GM18861 (cell line): ENCODE data around the gene DIP2A.
"Not testable (repeated sequence)": the region's sequence is repeated elsewhere in the genome, so short reads cannot be mapped to it uniquely, and the experiment has no call there.

Source experiments
- ATAC-seq: cut with Tn5 transposase; IDR thresholded peaks from one replicate; pipeline ENCODE4 v1.9.1; 2021; ENCODE audit not compliant: unreplicated experiment

DIP2A gene

DNA sequence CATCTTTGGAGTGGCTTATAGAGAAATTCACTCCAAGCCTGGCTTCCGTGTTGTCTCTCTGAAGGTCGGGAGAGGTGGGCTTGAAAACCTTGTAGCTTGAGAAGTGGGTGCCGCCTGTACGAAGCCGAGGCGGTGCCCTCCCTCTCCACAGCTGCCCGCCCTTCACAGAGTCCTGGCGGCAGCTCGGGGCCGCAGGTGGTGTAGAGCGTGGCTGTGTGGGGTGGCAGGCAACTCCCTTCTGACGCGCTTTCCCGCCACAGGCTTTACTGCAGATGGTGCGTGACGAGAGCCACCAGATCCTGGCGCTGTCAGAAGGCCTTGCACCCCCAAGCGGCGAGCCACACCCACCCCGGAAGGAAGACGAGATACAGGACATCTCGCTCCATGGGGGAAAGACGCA, 33.1 kb upstream of the DIP2A start:
- ATAC-seq = no peak

DNA sequence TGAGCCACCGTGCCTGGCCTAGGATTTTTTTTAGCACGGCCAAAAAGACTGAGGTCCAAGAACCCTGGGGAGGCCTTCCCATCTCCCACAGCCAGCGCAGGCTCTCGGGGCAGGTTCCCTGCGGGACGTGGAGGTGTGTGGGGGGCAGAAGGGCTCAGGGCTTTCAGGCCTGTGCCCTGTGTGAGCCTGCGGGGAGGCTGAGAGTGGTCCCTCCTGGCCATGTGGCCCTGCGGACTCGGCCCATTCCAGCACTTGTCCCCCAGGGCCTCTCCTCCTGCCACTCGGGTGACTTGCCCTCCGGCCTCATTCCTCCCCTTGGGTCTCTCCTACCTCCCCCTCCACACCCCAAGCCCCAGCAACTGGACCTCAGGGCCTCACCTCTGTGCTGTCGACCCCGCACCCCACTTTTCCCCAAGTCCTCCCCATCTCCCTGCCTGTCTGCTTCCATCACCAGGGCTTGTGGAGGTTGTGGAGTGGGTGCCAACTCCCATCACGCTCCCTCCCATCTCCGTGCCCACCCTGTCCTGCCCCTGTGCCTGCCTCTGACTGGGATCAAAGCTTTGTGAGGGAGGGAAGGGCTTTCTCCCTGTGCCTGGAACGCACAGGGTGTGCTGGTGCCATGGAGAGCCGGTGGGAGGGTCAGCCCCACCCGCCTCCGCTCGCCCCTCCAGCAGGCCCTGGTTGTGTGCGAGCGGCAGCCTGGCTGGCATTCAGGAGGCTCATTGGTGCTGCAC, 32.2 kb upstream of the DIP2A start:
- no peak for ATAC-seq

DNA sequence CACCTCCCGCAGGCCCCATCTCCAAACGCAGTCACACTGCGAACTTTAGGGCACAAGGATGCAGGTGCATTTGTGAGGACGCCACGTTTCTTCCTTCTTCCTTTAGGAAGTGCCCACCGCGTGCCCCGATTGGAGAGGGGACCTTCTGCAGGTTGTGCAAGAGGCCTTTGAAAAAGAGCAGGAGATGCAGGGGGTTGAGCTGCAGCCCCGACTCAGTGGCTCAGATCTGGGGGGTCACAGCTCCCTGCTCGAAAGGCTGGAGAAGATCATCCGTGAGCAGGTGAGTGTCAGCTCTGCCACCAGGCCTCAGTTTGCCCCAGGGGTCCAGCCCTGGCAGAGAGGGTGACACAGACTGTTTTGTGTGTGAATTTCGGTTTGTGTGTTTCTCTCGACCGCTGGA, 31.2 kb upstream of the DIP2A start:
- ATAC-seq = no peak

DNA sequence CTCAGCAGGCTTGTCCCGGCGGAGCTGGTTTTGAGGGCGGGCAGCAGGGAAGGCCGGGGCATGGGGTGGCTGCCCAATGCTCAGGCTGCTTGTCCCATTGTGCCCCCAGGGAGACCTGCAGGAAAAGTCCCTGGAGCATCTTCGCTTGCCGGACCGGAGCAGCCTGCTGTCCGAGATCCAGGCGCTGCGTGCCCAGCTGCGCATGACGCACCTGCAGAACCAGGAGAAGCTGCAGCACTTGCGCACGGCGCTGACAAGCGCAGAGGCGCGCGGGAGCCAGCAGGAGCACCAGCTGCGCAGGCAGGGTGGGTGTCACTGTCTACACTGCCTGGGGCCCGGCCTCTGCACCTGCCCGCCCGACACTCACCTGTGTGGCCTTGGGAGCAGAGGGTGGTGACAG, 30.4 kb upstream of the DIP2A start:
- no peak for ATAC-seq

DNA sequence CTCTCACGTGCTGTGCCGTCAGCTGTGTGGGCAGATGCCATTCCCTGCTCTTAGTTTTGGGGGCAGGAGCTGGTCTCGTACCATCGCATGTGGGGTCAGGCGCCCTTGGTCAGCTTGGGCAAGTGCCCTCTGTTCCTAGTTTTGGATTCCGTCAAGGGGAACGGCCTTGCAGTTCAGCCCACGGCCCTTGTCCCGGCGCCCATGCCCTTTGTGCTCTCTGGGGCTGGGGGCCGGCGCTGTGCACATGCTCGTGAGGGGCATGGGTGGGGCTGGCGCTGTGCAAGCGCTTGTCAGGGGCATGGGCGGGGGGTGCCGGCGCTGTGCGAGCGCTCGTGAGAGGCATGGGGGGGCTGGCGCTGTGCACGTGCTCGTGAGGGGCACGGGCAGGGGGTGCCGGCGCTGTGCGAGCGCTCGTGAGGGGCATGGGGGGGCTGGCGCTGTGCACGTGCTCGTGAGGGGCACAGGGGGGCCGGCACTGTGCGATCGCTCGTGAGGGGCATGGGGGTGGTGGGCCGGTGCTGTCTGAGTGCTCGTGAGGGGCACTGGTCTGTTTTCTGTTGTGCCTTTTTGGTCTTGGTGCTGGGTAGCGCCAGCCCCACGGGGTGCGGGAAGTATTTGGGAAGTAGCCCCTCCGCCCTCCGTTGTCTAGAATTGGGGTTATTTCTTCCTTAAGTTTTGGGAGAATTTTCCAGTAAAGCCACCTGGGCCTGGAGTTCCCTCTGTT, 29.5 kb upstream of the DIP2A start:
- ATAC-seq = no peak

DNA sequence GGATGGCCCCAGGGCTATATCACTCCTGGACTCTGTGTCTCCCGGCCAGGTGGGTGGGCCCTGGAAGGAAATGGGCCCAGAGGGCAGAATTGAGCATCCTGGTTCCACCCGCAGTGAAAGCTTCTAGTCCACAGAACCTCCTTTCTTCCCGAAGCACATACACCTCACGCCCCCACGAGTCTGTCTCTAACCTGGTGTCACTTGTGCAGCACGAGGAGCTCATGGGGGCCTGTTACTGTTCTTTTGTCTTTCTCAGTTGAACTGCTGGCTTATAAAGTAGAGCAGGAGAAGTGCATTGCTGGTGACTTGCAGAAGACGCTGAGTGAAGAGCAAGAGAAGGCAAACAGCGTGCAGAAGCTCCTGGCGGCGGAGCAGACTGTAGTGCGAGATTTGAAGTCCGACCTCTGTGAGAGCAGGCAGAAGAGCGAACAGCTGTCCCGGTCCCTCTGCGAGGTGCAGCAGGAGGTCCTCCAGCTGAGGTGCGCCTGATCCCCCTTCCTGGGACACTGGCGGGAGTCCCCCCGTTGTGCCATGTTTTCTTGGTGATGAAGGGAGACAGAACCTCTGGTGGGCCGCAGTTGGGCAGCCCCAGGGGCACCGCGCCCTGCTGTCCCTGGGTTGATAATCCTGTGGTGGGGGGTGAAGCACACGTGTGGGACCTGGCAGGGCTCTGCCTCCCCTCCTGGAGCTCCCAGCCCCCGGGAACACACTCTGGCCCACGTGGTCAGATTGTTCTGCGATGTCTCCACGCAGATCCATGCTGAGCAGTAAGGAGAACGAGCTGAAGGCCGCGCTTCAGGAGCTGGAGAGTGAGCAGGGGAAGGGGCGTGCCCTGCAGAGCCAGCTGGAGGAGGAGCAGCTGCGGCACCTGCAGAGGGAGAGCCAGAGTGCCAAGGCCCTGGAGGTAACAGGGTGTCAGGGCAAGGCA, 28.7 kb upstream of the DIP2A start:
- ATAC-seq = no peak

DNA sequence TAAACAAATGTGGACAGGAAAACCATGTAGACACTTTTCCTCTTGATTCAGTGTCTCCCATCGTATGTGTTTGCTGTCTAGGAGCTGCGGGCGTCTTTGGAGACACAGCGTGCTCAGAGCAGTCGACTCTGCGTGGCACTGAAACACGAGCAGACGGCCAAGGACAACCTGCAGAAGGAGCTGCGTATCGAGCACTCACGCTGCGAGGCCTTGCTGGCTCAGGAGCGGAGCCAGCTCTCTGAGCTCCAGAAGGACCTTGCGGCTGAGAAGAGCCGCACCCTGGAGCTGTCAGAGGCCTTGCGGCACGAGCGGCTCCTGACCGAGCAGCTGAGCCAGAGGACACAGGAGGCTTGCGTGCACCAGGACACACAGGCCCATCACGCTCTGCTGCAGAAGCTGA, 27.2 kb upstream of the DIP2A start:
- ATAC-seq = no peak

DNA sequence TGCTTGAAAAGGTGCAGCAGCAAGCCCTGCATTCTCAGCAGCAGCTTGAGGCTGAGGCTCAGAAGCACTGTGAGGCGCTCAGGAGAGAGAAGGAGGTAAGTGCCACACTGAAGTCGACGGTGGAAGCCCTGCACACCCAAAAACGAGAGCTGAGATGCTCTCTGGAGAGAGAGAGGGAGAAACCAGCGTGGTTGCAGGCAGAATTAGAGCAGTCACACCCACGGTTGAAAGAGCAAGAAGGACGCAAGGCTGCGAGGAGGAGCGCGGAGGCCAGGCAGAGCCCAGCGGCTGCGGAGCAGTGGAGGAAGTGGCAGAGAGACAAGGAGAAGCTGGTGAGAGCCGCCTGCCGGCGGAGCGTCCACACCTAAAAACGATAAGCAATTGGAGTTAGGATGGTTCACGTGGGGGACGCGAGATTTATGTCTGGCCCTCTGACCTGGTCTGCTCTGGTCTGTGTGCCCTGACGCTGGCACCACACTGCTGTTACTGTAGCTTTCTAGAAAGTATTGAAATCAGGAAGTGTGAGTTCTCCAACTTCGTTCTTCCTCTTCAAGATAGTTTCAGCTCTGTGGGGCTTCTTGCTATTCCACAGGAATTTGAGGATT, 26.7 kb upstream of the DIP2A start:
- no peak for ATAC-seq

DNA sequence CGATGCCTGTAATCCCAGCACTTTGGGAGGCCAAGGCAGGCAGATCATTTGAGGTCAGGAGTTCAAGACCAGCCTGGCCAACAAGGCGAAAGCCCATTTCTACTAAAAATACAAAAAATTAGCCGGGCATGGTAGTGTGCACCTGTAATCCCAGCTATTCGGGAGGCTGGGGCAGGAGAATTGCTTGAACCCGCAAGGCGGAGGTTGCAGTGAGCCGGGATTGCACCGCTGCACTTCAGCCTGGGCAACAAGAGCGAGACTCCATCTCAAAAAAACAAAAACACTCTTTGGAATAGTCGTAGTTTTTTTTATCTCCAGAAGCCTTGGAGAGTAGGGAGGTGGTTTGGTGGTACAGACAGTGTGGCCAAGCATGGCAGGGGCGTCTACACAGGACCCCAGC, 25.6 kb upstream of the DIP2A start:
- ATAC-seq = not testable (repeated sequence)

DNA sequence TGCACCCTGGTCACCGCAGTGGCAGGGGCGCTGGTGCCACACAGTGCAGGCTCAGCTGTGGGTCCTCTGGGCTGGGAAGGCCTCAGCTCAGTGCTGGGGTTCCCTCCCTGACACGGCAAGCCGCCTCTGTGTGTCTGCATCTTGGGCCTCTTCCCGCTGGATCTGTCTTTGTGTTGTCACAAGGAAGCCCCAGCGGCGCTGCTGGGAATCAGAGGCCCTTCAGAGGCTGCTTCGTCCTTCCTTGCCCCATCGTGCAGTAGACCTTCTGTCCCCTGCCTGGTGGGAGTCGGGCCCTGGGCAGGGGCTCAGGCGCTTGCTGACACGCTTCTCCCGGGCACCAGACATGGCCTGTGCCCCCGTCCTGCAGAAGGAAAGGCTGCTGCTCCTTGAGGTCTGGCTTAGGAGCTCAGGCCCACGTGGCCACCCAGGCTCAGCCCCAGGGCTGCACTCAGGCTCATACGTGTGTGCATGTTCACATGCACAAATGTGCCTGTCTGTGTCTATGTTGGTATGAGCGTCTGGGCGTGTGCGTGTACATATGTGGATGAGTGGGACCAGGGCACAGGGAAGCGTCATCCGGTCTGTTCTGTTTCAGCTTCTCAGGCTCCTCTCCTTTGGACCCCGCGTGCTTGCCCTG, 24.3 kb upstream of the DIP2A start:
- ATAC-seq = no peak

DNA sequence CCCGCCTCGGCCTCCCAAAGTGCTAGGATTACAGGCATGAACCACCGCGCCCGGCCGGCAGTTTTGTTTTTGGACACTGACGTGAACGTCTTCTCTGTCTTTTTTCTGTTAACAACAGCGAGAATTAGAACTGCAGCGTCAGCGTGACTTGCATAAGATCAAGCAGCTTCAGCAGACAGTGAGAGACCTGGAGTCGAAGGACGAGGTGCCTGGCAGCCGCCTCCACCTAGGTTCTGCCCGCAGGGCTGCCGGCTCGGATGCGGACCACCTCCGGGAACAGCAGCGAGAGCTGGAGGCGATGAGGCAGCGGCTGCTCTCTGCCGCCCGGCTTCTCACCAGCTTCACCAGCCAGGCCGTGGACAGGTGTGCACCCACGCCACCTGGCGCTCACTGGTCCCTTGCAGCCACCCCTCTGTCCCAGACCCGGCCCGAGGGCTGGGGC, 22.9 kb upstream of the DIP2A start:
- ATAC-seq = no peak

DNA sequence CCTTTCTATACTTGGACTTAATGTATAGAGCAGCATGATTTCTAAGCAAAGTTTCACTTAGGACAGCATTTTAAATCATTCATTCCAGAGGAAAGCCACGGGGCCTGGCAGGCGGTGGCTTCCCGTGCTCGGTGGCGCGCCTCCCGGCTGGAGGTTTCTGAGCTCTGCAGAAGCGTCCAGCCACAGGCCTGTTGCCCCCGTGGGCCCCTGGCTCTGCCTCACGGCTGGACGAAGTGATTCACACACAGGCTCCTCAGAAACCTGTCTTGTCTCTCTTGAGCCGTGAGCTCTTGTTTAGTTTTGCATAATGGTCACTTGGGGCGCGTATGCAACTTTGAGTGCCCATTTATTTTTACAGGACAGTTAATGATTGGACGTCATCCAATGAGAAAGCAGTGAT, 22.1 kb upstream of the DIP2A start:
- no peak for ATAC-seq

DNA sequence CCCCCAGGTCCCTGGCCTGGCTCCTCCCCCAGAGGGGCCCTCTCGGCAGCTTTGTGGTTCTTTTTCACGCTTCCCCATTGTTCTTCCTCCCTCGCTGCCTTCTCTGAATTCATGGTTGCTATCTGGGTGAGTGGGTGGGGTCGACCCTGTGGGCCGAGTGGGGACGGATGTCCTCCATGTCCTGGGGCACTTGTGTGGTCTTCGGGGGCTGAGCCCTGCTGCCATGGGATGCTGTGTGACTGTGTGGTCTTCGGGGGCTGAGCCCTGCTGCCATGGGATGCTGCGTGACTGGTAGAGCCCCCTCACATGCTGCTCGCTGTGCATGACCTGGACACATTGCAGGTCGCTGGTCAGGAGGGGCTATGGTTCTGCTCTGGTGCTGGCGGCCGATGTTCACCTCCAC, 21.6 kb upstream of the DIP2A start:
- ATAC-seq = no peak

DNA sequence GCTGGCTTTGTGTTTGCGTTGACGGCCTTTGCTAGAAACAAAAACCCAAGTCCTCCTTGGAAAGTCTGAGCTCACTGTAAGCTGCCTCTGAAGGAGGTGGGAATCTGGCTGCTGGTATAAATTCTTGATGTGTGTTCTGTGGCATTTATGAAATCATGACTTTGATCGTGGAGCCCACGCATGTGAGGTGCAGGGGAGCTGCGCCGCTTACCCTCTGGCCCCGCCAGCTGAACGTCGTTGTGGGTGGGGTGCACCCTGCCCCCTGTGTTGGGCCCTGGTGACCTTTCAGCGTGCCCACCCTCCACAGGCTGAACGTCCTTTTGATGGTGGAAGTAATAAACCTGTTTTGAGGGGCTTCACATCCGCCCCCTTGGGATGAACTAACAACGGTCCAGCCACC, 21.2 kb upstream of the DIP2A start:
- no peak for ATAC-seq

DNA sequence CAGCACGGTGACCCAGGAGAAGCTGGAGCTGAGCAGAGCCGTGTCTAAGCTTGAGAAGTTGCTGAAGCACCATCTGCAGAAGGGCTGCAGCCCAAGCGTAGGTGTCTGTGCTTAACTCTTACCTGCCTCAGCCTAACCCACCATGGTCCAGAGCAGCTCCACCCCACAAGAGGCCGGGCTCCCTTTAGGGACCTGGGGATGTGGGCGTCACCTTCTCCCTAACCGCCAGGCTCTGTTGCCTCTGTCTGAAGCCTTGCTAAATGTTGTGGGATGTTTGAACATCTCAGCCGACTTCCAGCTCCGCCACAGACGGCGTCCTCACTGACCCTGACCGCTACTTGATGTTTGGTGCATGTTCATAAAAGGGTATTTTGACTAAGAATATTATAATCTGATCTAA, 20.4 kb upstream of the DIP2A start:
- no peak for ATAC-seq

DNA sequence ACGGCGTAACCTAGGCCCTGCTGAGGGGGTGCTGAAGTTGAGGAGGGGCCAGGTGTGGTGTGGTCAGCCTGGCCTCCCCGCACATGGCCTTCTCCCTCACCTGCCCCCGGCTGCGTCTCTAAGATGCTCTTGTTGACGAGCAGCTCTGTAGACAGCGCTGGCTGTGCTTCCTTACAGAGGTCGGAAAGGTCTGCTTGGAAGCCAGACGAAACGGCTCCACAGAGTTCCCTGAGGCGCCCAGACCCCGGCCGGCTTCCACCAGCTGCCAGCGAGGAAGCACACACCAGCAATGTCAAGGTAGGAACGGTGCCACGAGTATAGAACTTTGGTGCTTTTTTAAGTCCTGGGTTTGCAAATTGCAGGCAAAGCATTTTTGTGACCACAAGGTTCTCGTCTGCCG, 18.8 kb upstream of the DIP2A start:
- no peak for ATAC-seq

DNA sequence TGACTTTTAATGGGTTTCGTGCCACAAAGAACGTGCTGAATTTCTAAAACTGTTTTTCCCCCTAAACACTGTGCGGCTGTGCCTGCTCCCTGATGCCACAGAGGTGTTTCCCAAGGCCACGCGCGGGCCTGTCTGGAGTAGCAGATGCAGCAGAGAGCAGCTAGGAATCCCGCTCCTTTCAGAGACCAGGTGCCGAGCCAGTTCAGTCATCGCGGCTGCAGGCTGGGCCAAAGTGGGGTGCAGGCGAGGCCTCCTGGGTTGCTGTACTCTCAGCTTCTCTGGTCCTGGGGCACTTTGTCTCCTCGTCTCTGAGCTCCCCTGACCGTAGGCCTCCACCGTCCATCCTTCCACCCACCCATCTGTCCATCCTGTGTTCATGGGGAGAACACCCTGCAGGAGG, 17.4 kb upstream of the DIP2A start:
- no peak for ATAC-seq

DNA sequence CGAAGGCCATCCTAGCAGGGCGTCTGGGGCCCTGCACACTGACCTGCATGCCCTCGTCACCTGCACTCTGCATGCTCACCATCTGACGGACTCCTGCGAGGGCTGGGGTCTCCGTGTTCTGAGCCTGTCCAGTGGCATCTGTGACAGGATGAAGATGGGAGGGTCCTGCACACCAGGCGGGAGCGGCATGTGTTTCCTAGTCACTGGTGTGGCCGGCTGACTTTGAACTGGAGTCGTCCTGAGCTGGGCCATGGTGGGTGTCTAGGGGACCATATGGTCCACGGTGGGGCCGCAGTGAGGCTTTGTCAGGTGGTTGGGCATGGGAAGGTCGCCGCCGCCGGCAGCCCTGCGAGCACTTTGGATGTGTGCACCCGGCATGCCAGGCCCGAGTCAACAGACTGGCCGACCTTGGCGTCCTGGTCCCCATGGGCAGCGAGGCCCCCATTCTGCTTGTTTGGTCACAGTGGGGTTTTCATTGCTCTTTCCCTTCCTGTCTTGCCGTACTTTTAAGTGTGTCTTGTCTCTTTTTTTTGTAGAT, 16.7 kb upstream of the DIP2A start:
- ATAC-seq = no peak

DNA sequence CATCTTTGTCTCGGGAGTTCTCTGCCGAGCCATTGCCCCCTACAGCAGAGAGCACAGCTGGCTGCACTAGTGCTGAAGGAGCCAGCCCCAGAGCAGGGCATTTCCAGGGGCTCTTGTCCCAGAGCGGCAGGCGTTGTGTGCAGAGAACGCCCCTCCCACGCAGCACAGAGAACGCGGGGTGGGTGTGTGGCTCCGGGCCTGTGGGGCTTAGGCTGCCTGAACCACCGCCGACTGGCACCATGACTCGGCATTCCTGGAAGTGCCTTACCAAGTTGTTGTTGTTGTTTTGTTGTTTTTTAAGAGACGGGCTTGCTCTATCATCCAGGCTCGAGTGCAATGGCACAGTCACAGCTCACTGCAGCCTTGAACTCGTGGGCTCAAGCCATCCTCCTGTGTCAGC, 15.8 kb upstream of the DIP2A start:
- no peak for ATAC-seq

DNA sequence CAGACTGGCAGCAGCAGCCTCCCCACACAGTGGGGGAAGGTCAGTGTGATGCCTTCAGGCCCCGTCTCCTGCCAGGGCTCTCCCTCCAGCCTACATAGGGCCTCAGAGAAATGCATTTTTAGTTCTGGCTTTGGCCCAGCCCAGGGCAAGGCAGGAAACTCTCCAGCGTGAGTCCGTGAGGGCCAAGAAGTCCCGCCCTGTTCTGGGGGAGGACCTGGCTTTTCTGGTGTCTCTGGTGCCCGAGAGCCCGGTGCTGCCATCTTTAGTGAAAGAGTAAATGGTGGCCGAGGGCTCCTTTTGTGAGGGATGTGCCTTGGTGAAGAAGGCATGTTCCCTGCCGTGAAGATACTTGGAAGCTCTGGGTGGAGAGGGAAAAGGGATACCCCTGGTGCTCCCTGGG, 14.8 kb upstream of the DIP2A start:
- ATAC-seq = no peak

DNA sequence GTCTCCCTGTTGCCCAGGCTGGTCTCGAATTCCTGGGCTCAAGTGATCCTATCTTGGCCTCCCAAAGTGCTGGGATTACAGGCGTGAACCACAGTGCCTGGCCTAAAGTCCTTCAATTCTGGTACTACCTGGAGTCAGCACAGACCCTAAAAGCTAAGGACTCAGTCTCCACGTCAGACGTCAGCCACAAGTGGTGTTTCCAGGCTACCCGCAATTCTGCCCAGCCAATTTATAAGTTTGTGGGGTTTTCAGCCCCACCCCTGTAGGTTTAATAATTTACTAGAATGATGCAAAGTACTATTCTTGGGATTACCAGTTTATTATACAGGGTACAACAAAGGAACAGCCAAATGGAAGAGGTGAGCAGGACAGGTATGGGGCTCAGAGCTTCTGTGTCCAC, 10.6 kb upstream of the DIP2A start:
- ATAC-seq = no peak
